Bronchial epithelial cell (primary cell): ENCODE measurements around the gene TFEB. TPM values are rescaled to one million over a fixed set of nuclear protein-coding genes. Genes with fewer than 3 reads are reported as not detected.

Experiments used
- DNase-seq: peaks from one replicate; pipeline ENCODE4 v3.0.0-alpha.2; 2010; ENCODE audit warnings: low read depth
- FAIRE-seq: peaks from 2 replicates; lab custom pipeline; 2011; peaks lifted over from hg19 to GRCh38; lab: Jason Lieb, UNC
- H3K27me3 ChIP-seq: 2 replicates; pipeline ENCODE4 v1.5.1; 2011; ENCODE audit warnings: low read length; ENCODE audit not compliant: control insufficient read depth, insufficient read depth
- H3K36me3 ChIP-seq: 2 replicates; pipeline ENCODE4 v1.5.1; 2011; ENCODE audit warnings: low read length; ENCODE audit not compliant: control insufficient read depth, insufficient read depth
- H3K4me3 ChIP-seq: 2 replicates; pipeline ENCODE4 v1.5.1; 2011; ENCODE audit warnings: mild to moderate bottlenecking, low read depth, low read length, control low read depth
- total RNA-seq: library from RNA; depleted of rRNA; stranded (reverse); fragments of >200 nt; gene quantifications from 2 replicates; pipeline ENCODE4 v1.2.1, GENCODE V29; 2014
- TF ChIP-seq, protein P1 (sequence below): IDR thresholded peaks from 2 replicates; pipeline ENCODE4 v1.5.1; 2011; ENCODE audit warnings: mild to moderate bottlenecking, moderate library complexity, low read length, control low read depth, inconsistent platforms; ENCODE audit not compliant: insufficient read depth, severe bottlenecking

Gene TFEB
- total RNA-seq, 1 donor from 2014 or later: 6.8 TPM

DNA sequence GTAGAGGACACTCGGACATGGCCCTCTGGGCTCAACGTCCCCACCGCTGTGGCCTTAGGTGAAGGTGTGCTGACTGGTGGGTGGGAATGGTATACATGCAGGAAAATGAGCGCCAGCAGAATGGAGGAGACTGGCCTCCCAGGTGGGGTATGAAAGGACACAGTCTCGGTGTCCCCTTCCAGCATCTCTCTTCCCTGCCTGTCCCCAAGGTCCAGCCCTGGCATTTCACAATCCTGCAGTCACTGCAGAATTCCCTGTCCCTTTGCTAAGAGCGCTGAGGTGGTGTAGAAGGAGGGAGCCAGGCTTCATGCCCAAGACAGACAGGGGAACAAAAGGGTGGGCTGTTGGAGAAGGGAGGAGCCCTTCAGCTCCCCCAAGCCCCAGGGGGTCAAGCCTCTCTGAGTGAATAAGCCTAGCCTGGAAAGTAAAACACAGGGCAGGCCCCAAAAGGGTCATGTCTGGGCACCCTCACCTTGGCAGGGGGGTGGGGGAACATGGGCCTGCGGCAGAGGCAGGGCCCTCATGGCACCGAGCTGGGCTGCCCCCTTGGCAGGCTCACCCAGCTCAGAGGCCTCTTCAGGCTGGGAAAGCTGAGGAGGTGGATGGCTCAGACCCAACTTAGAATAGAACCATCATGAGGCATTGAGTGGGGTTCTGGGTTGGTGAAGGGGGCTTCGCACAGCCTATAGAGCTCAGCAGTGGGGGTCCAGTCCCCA is 23.9 kb downstream of the TFEB start:
- Histone ChIP-seq H3K36me3 (peaks cover 4% of the 10 kb centered on the region), H3K27me3 (no peaks in the 10 kb centered on the region), H3K4me3 (no peak overlapping the region)
- TF ChIP-seq, protein P1, sequence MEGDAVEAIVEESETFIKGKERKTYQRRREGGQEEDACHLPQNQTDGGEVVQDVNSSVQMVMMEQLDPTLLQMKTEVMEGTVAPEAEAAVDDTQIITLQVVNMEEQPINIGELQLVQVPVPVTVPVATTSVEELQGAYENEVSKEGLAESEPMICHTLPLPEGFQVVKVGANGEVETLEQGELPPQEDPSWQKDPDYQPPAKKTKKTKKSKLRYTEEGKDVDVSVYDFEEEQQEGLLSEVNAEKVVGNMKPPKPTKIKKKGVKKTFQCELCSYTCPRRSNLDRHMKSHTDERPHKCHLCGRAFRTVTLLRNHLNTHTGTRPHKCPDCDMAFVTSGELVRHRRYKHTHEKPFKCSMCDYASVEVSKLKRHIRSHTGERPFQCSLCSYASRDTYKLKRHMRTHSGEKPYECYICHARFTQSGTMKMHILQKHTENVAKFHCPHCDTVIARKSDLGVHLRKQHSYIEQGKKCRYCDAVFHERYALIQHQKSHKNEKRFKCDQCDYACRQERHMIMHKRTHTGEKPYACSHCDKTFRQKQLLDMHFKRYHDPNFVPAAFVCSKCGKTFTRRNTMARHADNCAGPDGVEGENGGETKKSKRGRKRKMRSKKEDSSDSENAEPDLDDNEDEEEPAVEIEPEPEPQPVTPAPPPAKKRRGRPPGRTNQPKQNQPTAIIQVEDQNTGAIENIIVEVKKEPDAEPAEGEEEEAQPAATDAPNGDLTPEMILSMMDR: no peak
- FAIRE-seq: no peak
- no peak for DNase-seq

DNA sequence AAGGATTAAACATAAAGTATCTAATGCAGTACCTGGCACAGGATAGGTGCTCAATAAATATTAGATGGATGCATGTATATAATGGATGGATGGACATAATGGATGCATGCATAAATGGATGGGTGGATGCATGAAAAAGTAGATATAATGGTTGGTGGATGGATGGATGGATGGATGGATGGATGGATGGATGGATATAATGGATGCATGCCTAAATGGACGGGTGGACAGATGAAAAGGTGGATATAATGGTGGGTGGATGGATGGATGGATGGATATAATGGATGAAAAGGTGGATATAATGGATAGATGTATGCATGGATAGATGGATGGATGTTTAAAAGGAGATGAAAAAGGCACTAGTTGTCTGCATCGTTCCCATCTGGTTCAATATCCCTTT is 26.0 kb downstream of the TFEB start:
- FAIRE-seq (no peak), DNase-seq (no peak)
- Histone ChIP-seq H3K36me3 (peaks cover 5% of the 10 kb centered on the region), H3K4me3 (no peak overlapping the region), H3K27me3 (no peaks in the 10 kb centered on the region)
- TF ChIP-seq, protein P1: no peak

DNA sequence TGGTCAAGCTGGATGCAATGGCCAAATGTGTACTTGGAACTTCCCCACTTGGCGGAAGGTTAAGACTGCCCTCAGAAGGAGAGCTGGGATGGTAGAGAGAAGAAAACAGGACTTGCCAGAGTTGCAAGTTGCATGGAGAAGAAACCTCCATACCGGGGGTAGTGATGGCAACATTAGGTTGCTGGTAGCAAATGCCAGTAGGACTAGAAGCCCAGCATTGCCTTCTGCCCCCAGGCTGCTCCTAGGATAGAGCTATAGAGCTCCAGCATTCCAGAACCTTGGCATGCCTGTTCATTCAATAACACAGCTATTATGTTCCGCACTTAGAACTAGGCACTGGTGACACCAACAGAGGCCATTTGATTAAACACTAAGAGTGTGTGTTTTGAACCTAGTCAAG is 26.6 kb downstream of the TFEB start:
- DNase-seq (no peak), FAIRE-seq (no peak)
- Histone ChIP-seq H3K27me3 (no peaks in the 10 kb centered on the region), H3K36me3 (peaks cover 3% of the 10 kb centered on the region), H3K4me3 (no peak overlapping the region)
- TF ChIP-seq, protein P1: no peak

DNA sequence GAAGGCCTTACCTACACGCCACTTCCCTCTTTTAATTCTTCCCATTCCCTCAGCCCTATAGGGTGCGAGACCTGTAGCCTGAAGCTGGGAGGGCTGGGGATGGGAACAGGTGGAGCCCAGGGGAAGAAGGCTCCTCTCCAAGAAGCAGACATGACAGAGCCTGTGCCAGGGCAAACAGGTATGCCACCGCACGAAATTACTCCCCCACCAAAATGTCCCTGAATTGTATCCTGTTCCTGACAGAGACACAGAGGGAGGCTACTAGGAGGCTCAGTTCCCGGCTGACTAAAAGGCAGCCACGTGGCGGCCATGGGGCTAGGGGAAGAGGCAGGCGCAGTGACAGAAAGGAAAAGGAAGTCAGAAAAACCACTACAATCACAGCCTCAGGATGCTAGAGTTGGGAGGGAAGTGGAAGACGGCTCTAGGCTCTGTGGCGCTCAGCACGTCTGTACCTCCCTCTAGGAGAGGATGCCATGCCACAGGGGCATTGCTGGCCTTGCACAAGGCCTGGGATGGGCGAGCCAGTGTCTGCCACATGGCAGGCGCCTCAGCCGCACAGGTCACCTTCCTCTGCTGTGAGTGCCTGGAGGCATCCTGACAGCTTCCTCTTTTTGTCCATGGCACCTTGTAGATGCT is 27.7 kb downstream of the TFEB start:
- FAIRE-seq: peak; percentile 58
- H3K27me3 ChIP-seq: no peaks in the 10 kb centered on the region
- H3K36me3 ChIP-seq: peaks cover 5% of the 10 kb centered on the region
- H3K4me3 ChIP-seq: no peak overlapping the region
- DNase-seq: no peak
- TF ChIP-seq, protein P1: no peak

DNA sequence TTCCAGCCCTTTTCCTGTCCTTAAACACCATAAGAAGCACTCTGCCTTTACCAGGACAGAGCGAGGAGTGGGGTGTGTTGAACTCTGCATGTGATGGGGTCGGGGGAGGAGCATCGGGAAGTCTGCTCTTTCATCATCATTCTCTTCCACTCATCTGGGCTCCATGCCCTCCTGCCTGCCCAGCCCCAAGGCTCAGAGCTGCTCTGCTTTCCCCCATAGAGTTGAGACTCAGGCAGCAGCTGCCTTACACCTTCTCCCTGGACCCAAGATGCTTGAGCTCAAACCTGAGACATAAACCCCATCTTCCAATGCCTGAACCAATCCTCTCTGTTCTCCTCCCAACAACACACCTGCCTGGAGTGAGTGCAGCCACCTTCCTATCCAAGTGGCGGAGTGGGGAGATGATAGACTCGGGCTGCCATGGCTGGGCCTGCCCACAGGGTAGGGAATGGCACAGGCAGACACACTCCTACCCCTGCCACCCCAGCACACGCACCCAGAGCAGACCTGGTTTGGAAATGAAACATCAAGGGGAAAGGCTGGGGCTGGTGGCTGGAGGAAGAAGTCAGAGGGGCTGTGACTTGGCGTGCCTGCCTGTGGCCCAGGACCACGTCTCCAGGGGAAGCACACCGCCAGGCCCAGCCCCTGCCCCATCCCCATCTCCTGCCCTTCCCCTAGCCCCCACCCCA is 28.4 kb downstream of the TFEB start:
- Histone ChIP-seq H3K4me3 (no peak overlapping the region), H3K36me3 (peaks cover 8% of the 10 kb centered on the region), H3K27me3 (no peaks in the 10 kb centered on the region)
- no peak for DNase-seq
- TF ChIP-seq, protein P1: no peak
- no peak for FAIRE-seq
